GM21367 (cell line): Measurements from ENCODE around the gene IL1R1.
"Not testable (repeated sequence)": the region's sequence is repeated elsewhere in the genome, so short reads cannot be mapped to it uniquely, and the experiment has no call there.

Experiments used
- ATAC-seq: cut with Tn5 transposase; IDR thresholded peaks from one replicate; pipeline ENCODE4 v1.9.1; 2021; ENCODE audit not compliant: unreplicated experiment

The IL1R1 gene

DNA sequence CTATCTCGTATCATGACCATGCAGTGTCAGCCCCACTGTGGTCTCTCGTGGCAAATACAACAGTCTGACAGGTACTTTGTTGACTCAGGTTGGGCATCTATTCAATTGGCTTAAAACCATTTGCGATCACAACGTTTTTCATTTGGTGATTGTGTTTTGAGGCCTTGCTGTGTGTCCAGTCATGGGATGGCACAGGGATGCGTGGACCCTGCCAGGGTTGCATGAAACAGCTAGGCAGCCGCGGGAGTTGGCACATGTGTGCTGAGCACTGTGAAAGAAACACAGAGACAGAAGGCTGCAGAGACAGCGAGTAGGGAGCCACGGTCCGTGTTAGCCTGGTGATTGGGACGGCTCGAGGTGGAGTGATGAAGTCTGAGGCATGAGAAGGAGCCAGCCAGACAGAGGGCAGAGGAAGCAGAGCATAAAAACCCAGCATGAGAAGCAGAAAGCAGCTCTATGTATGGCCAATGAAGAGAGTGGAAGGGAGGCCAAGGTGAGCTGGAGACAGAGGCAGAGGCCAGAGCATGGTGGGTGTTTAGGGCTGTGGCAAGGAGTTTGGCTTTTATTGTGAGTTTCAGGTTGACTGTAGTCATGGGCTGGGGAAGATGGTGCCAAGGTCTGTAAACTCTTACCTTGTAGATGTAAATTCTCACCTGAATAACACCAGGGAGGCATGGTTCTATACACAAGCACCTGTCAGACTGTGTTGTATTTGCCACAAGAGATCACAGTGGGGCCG lies 31.8 kb upstream of the IL1R1 start:
- no peak for ATAC-seq

DNA sequence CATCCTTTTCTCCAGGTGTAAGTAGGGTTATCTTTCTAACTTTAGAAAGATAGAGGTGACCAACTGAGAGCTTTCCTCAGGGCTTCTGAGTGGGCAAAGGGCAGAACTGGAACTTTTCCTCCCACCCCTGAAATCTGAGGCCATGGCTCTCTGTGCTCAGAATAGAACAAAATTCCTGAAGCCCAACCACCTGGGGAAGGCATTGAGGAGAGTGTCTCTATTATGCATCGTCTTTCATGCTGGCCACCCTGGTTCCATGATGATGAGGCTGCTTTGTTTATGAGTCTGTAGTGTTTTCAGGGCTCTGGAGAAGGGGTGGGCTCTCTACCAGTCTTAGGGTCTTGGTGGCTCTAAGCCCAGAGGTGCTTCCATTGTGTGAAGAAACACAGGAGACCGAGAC lies 30.7 kb upstream of the IL1R1 start:
- ATAC-seq = no peak

DNA sequence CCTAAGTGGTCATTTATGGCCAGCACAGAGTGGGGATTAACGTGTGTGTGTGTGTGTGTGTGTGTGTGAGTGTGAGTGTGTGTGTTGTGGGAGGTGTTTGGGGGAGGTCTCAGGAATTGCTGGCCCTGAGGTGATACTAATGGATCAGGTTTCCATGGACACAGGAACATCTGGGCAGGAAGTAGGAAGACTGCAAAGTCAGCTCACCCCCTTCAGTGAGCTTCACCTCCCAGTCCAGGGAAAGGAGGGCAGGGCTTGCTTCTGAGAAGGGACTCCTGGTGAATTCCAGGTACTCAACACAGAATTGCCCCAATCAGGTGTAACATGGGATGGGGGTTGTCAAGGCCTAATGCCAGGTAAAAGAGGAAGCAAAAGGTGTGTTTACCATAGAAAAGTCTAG lies 30.3 kb upstream of the IL1R1 start:
- no peak for ATAC-seq

DNA sequence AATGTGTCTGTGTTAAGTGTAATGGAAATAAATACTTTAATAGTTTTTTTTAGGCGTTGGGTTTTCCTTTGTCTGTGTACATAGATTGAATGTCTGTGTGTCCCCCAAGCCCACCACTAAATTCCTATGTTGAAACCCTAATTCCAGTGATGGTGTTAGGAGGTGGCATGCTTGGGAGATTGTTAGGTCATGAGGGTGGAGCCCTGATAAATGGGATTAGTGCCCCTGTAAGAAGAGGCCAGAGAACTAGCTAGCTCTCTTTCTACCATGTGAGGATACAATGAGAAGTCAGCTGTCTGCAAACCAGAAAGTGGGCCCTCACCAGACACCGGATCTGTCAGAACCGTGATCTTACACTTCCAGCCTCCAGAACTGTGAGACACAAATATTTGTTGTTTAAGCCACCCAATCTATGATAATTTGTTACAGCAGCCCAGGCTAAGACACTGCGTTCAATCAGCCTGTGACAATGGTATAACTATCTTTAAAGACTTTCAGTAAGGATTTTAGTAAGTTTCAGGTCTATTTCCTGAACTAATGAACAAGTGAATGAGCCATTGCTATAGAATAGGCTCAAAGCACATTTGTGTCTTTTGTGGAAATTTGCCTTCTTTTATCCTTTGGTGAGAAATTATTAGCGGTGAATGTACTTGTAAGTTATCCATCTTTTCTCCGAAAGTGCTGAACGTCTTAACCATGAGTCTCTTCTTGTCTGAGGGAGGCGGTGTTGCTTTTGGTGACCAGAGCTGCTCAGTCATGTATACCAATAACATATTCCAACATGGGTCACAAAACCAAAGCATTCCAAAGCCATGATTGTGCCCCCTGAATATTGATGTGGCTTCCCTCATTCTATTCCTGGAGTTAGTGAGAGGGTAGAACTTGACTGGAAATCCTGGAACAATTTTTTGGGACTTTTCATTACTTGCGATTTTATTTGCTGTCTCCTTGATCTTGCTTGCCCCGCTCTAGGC lies 29.6 kb upstream of the IL1R1 start:
- ATAC-seq = no peak

DNA sequence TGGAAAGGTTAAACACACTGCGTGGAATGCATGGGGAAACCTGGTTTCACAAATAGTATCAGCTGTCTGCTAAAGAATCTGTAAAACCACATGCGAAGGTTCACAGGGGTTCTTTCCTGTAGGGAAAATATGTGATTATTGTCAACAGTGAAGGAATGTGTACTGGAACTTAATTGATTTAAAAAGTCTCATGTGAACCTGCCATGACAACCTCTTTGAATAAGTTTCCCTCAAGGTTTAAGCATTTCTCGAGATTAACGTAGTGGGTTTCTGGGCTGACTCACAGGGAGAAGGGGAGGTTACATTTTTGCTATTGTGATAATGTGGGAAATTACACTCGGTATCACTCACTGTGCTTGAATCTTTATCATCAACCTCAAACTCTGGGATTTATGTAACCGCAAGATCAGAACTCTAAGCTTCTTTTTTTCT lies 28.2 kb upstream of the IL1R1 start:
- no peak for ATAC-seq

DNA sequence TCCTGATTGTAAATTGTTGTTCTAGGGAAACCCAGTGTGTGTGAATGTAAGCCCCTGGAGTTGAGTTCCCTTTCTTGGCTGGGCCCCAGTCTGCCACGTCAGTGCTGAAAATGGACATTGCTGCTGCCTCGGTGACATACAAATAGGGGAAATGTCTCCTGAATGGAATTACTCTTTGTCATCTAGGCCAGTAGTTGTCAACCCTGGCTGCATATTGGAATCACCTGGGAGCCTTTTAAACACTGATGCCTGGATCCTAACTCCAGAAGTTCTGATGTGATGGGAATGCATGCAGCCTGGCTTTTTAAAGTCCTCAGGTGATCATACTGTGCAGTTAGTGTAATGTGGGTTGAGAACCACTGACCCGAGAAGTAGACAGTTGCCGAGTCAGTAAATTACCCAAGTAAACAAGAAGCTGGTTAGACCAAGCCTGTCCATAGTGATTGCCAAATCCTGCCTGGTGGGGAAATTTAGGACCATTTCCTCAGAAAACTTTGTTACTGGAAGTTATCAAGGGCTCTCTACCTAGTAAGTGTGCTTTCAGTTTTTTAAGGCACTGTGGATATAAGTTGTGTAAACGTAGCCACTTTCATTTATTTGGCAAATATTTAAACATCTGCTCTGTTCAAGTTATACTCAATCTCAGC lies 27.6 kb upstream of the IL1R1 start:
- ATAC-seq = no peak

DNA sequence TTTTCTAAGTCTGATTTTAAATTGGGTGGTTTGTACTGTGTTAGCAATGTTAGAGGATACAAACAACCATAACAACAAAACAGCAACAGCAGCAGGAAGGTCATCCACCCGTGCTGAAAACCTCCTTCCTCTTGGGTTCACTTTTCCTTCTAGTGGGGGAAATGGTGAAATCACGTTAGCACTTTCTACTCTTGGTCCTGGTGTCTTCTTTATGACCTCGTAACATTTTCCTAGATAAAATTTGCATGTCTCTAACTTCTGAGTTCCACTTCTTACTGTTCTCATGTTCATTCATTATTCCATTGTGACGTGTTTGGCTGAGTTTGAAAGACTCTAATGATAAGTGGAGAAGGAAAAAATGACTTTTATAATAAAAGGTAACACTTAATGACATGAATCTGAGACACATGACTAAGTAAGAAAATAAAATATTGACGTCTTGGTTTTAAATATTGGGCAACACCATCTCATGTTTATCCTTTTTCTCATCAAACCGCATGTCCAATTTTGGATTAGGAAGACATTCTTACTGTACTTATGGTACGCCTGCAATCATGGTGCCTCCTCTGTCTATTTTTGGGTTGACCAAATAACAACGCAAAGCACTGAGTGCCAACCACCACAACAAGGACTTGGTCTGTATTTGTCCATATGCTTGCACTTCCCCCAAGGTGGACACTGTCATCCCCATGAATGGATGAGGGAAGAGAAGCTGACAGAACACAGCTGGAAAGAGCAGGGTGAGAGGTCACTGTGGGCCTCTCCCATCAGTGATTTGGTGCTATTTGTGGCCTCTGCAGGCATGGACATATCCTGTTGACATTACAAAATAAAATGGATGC lies 25.7 kb upstream of the IL1R1 start:
- ATAC-seq = no peak

DNA sequence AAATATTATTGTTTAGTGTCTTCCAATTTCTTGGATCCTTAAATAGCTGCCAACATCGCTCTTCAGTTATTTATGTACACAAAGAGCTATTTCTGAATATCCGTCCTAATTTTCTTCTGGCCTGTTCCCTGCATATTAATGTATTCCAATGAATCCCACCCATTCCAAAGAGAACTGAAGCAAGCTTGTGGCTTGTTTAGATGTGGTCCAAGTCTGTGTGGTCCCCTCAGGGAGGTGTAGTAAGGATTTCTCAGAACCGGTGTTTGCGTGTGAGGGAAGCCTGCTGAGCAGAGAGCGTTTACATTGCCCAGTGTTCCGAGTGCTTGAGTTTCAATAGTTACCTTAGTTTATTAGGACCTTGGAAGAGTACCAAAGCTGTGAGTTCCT lies 25.1 kb upstream of the IL1R1 start:
- ATAC-seq = no peak

DNA sequence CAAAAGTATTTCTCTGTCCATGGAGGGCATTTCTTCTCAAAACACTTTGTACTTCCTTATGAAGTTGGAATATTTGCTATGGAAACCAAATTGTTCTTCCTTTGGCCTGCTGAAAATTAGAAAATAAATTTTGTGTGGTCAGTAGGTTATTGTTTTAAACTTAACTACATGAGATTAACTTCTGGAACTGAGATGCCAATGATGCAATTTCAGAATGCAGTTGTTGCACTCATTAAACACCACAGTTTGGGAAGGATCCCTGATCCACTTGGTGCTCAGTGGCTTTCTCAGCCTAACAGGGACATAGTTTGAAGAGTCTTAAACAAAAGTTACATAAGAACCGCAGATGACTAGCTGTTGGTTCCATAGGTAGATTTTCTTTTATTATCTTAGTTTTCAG lies 23.3 kb upstream of the IL1R1 start:
- no peak for ATAC-seq

DNA sequence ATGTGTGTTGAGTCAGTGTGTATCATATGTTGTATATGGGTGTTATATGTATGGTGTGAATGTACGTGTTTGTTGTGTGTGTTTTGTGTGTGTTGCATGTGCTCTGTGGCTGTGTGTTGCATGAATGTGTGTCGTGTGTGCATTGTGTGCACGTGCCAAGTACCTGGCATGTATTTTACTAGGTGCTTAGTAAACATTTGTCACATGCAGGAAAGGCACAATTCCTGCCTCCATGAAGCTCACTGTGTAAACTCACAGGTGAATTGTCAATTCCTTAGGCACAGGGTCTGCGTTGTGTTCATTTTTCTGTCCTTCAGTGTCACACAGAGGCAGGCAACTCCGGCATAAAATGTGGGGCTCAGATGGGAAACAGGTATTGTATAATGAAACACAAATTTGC lies 22.3 kb upstream of the IL1R1 start:
- no peak for ATAC-seq

DNA sequence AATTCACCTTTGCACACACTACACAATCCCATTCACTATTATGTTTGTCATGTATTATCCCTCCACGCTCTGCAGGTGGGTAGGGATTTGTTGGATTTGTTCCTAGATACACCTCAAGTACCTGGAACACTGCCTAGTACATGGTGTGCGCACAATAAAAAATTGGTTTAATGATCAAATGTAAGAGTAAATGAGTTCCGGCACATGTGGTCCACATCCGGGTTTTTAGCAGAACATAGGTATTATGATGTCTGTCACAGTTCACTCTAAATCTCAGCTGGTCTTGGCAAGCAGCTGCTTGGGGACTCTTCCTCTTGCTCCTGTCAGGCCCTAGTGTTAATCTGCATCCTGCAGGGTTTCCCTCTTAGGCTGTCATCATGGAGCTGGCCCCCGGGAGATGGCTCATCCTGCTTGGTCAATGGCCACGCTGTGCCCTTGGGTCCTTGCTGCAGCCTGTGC lies 21.8 kb upstream of the IL1R1 start:
- no peak for ATAC-seq

DNA sequence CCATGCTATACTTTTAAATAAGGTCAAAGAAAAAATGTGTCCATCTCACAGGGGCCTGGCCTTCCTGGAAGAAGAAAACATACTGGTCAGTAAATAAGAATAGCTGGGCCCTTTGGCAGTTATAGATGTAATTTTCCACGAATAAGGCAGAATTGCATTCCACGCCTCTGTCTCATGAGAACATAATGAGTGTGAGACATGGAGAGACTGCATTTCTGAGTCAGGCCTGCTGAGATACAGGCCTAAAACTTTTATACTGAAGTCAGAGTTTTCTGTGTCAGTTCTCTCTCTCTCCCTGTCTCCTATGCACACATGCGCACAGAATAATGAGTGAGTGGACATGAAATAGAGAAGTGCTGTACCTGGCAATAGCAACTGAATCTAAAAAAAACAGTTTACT lies 20.4 kb upstream of the IL1R1 start:
- no peak for ATAC-seq

DNA sequence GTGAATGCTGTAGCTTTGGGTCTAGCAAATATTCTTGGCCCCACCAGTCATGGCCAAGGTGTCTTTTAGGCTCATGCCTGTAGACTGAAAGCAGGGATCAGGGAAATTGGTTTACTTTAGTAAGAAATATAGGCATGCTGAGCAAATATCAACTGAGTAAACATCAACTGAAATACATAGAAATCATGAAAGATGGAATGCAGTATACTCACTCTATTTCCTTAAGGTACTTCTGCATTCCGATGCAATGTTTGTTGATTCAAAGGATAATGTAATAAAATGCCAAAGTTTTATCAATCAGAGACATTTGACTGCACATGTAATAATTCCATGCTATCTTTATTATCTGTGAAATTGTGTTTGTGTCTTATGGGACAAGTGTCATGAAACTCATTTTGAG lies 19.6 kb upstream of the IL1R1 start:
- no peak for ATAC-seq

DNA sequence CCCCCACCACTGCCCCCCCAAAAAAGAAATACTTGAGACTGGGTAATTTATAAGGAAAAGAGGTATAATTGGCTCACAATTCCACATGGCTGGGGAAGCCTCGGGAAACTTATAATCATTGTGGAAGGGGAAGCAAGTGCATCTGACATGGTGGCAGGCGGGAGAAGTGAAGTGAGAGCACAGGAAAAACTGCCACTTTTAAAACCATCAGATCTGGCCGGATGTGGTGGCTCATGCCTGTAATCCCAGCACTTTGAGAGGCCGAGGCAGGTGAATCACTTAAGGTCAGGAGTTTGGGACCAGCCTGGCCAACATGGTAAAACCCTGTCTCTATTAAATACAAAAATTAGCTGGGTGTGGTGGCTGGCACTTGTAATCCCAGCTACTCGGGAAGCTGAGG lies 18.1 kb upstream of the IL1R1 start:
- ATAC-seq = not testable (repeated sequence)

DNA sequence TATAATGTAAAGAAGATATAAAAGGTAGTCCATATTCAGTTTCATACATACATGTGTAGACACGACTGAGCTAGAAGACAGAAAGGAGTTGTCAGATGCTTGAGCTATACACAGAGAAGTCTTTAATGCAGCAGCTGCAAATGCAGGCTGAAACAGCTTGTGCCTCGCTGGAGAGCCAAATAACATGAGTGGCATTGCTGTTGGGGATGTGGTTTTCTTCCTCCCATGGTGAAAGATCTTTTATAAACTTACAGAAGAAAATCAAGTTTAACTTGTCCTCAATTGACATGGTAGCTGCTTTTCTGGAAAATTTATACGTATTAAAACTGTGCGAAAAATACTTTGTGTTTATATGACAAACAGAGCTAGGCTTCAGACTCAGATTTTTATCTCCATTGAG lies 16.4 kb upstream of the IL1R1 start:
- ATAC-seq = no peak

DNA sequence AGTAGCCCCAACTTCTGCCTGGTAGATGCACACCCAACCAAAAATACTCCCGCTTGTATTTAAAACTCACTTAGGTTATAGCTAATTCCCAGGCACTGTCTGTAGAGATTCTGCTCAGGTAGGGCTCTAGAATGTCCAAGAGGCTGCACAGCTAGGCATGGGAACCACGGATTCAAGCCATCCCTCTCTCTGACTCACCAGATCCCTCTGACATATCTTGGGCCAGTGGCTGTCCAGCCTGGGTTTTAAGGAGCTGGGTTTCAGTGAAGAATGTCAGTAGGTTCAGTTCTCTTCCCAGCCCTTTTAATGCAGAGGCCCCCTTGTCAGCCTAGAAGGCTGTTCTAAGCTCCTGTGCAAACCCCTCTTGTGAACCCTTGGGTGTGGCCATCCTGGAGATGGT lies 15.9 kb upstream of the IL1R1 start:
- no peak for ATAC-seq

DNA sequence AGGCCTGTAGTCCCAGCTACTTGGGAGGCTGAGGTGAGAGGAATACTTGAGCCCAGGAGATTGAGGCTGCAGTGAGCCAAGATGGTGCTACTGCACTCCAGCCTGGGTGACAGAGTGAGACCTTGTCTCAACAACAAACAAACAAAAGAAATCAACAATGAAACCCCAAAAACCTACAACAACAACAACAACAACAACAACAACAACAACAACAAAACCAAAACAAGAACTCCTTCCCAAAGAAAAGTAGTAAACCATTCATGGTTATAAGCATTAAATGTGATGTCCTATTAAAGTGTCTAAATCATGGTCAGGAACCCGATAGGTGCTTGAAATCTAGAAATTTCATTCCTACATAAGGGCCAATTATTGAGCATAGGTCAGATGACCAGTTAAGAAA lies 13.5 kb upstream of the IL1R1 start:
- ATAC-seq = no peak

DNA sequence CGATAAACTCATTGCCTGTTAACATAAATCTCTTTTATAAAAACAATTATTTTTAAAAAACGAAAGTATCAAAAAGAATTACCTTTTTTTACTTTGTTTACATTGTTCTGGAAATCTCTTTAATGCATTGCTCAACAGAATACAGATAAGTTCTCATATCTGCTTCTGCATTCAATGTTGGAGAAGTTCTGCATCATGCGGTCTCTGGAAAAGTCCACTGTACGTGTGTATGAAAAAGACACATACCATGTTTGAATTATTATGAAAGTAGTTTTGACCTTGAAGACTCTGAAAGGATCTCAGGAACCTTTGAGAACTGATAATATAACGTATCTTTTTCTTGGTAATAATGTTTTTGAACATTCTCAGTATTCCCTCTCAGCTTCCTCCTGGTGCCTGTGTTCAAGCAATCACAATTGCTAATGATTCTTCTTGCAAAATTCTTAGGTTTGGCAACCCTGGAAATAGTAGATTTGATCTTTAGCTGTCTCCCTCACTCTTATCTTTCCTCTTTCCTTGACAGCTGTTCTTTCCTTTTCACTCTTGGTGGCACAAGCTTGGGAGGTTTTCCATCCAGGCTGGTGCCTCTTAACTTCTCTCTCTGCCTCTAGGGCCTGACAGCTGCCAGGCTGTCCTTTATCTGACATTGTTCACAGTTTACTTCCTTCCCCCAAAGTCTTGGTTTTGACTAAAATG lies 12.4 kb upstream of the IL1R1 start:
- no peak for ATAC-seq

DNA sequence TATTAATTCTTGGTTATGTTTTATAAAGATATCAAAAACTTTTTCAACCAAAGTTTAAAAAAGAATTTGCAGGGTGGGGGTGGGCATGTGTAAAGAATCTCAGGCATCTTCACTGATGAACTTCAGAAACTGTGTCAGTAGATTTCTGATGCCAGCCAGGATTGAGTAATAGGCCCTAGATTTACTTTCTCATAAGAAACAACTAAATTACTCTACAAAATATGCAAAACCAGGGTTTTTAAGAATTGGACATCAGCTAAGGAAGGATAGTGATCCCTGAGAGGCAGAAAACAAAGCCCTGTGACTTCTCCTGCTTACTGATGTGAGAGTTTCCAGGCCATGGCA lies 11.9 kb upstream of the IL1R1 start:
- no peak for ATAC-seq

DNA sequence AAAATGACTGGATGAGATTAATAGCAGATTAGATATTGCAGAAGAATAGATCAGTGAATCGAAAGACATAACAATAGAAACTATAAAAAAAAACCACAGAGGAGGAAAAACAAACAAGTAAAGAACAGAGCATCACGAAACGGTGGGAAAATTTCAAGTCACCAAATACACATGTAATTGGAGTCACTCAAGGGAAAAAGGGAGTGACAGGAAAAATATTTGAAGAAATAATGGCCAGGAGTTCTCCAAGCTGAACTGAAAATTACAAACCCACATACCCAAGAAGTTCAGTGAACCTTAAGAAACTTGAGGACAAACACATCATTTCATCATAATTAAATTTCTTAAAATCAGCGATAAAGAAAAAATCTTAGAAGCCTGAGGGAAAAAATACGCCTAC lies 11.0 kb upstream of the IL1R1 start:
- ATAC-seq = no peak
